GM21423 (cell line): ENCODE data around the gene EPS8L1.
"Not testable (repeated sequence)": the region's sequence is repeated elsewhere in the genome, so short reads cannot be mapped to it uniquely, and the experiment has no call there.

Experiments used
- ATAC-seq: cut with Tn5 transposase; IDR thresholded peaks from one replicate; pipeline ENCODE4 v1.9.1; 2021; ENCODE audit warnings: mild to moderate bottlenecking, moderate library complexity; ENCODE audit not compliant: unreplicated experiment

The EPS8L1 gene

DNA sequence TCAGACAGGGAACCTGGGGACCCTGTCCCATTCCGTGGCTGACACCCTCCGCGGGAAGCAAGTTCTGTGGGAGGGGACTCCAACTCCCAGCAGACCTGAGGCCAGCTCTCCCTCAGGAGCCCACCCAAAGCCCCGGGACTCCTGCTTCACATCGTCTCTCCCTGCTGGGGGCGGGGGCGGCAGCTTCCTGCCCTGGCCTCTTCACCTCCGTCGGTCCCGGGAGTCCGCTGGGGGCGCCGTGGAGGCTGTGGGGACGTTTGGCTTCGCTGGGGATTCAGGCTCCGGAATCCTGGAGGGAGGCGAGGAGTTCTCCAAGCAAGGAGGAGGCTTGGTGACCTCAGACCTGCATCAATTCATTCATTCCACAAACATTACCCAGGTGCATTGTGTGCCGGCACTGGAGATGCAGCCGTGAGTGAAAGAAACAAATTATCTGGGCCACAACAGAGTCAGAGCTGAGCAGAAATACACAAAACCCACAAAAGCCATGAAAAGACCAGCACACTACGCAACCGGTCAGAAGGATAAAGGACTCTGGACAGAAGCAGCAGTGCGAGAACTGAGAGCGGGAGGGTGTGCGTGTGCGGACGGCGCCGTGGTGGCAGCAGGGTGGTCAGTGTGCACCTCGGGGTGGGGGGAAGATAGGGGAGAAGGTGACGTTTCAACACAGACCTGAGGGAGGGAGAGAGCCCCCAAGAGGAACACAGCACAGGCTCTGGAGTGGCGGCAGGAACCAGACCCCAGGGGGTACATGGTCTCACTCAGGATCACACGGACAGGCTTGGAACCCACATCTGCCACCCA, 19.0 kb downstream of the EPS8L1 start:
- no peak for ATAC-seq

DNA sequence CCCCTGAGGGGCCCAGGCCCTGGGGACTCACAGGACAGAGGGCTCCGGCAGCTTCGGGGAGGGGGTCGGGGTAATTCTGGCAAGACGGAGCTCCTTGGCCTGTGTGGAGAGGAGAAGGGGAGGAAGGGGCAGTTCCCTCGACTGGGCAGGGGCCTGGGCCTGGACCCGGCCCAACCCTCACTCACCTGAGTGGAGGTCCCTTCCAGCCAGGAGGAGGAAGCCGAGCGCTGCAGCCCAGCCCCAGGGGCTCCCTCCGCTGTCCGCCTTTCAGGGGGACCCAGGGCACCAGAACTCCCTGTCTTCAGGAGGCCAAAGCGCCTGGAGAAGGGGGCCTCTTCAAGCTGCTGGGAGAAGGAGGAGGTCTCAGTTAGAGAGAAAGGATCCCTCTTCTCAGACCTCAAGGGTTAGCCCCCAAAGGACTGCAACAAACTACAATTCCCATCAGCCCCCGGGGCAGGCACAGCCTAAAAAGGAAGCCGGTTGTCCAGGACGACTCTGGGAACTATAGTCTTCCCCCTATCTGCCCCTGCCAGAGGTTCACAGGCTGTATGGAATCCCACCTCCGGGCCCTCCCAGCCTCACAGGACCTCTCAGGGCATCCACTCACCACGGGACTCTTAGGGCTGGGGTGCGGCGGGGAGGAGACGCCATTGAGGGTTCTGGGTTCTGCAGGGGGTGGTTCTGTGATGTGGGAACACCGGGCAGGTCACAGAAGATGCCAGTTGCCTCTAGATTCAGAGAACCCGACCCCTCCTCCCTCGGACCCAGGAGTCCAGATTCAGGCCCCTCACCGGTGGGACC, 19.8 kb downstream of the EPS8L1 start:
- no peak for ATAC-seq

DNA sequence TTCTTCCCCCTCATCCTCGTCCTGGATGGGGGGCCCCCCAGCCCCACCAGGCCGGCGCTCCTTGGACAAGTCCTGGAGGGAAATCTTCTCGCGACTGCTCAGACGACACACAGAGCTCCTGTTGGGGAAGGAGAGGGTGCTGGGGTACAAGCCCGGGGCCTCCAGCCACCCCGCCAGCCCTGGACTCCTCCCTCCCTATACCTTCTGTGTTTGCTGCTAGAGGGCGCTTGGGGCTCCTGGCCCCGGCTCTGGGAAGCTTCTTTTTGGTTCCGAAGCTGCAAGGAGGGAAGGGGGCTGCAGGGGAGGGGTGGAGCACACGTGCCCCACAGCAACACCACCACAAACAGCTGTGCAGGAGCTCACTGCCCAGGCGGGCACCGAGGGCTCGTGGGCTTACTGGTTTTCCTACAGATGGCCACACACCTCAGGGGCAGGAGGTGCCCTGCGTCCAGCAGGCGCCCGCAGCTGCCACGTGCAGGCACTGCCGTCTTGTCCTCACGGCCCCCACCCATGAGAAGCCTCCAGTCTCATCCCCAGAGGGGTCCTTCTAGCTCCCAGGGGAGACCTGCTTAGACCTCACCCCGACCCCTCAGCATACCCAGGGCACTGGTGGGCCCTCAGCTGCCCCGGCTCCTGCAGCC, 20.5 kb downstream of the EPS8L1 start:
- no peak for ATAC-seq

DNA sequence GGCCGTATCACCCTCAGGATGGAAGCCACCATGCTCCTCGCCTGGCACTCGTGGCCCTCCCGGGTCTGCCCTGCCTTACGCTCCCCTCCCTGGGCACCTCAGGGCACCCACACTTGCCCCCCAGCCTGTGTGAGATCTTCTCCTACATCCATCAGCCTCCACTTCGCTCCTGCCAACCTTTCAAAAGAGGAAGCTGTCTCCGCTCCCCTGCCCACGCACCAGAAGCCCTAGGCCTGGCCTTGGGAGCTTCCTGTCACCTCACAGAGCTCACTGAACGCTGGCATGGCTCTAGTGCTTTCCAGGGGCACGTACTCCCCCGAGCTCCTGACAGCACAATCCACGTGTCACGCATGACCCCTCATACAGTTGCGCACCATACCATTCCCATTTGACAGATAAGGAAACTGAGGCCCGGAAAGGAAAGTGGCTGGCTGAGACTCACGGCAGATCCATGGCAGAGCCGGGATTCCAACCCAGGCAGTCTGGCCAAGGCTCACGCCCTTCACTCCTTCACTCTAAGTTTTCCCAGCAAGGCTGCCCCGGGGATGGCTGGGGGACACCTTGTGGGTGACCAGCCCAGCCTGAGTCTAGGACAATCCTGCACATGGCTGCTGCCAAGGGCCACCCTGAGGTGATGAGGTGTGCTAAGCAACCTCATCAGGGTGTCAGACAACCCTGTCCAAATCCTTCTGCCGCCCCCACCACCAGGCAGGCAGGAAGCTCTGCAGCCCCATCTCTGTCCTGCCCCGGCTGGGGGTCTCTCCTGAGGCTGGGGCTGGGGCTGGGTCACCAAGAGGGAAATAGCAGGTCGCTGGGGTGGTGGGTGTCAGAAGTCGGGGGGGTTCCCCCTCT, 22.4 kb downstream of the EPS8L1 start:
- no peak for ATAC-seq

DNA sequence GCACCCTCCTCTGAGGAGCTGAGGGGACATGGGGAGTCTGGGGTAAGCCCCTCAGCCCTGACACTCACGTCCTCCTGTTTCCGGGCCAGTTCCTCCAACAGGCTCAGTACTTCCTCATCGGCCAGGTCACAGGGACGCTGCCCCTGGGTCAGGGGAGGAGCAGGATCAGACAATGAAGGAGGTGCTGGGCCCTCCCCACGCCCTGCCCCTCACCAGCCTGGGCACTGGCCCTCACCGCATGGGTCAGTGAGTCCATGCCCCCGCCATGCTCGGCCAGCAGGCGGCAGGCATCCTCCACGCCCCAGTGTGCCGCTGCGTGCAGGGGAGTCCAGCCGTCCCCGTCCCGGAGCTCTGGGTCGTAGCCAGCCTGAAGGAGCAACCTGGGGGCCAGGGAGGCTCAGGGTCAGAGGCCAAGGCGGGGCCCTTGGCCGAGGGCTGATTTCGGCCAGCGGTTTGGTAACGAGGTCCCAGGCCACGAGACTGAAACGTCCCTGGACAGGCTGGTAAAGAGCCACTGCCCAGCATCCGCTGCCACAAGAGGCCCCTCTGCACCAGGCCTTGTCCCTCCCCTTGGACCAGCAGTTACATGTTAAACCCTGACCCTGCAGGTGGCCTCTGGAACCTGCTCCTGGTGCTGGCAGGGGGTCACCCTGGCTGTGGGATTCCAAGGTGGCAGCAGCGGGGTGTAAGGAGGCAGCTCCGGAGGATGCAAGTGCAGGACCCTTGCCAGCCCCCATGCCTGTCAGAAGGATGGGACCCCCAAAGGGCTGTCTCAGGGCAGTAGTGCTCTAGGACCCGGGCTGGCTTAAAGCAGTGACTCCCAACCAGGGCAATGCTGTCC, 23.3 kb downstream of the EPS8L1 start:
- no peak for ATAC-seq

DNA sequence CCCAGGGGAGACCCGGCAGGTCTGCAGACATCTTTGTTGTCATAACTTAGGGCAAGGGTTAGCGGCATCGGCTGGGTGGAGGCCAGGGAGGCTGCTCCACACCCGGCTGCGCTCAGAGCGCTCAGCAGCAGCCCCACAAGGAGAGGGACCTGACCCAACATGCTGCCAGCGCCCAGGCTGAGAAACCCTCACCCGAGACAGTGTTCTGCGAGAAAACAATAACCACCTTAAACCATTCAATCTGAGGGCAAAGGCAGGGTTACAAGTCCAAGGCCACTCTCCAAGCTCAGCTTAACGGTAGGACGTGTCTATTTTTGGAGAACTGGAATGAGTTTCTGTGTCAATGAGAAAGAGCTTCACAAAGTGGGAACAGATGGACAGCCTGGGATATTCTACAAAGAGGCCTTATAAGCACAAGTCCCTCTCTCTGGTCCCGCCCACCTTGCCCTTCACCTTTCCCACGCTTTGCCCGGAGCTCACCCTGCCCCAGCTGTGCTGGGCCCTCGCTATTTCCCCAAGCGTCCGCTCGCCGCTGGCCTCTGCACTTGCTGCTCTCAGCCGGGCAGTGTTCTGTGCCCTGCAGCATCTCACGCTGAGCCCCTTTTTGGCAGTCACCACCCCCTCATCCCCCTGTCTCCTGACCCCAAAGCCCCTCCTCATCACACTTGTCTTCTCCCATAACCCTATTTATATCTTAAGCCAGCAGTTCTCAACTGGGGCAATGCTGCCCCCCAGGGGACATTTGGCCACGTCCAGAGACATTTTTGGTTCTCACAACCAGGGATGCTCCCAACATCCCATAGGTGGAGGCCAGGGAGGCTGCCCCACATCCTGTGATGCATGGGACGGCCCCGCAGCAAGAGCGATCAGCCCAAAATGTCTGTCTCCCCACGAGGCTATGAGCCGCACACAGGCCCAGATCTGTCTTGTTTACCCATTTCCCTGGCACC, 24.2 kb downstream of the EPS8L1 start:
- no peak for ATAC-seq

- no peak for ATAC-seq
These were observed 25.6 kb downstream of the EPS8L1 start for GRCh38 chr19:55101261-55101660.

DNA sequence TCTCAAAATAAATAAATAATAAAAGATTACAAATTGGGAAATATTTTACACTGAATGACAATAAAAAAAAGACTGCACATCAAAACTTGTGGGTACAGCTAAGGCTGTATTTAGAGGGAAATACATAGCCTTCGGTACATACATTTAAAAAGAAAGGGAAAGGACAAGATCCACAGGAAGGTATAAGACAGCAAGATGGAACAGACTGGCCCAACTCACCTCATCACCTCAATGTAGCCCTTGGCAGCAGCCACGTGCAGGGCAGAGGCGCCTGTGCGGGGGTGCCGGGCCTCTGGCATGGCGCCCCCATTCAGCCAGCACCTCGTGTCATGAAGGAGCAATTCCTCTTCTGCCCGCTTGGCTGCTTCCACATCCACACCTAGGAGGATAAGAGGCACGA, 27.5 kb downstream of the EPS8L1 start:
- no peak for ATAC-seq

DNA sequence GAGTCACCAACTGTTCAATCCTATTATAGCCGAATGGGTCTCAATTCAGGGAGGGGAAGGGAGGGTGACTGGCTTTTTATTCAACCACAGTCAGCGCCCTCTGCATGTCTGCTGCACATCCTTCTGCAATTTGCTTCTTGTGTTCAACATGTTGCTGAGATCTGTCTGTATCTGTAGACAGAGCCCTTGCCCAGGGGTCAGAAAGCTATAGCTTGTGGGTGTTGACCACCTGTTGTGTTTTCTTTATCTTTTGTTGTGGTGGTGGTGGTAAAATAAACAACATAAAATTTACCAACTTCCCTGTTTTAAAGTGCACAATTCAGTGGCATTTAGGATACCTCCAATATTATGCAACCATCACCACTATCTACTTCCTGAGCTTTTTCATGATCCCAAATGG, 29.6 kb downstream of the EPS8L1 start:
- no peak for ATAC-seq

GRCh38 chr19:55106591-55106990, 30.9 kb downstream of the EPS8L1 start:
- no peak for ATAC-seq

DNA sequence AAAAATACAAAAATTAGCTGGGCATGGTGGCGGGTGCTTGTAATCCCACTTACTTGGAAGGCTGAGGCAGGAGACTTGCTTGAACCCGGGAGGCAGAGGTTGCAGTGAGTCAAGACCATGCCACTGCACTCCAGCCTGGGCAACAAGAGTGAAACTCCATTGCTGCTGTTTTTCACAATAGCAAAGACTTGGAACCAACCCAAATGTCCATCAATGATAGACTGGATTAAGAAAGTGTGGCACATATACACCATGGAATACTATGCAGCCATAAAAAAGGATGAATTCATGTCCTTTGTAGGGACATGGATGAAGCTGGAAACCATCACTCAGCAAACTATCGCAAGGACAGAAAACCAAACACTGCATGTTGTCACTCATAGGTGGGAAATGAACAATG, 31.6 kb downstream of the EPS8L1 start:
- not testable (repeated sequence) for ATAC-seq

DNA sequence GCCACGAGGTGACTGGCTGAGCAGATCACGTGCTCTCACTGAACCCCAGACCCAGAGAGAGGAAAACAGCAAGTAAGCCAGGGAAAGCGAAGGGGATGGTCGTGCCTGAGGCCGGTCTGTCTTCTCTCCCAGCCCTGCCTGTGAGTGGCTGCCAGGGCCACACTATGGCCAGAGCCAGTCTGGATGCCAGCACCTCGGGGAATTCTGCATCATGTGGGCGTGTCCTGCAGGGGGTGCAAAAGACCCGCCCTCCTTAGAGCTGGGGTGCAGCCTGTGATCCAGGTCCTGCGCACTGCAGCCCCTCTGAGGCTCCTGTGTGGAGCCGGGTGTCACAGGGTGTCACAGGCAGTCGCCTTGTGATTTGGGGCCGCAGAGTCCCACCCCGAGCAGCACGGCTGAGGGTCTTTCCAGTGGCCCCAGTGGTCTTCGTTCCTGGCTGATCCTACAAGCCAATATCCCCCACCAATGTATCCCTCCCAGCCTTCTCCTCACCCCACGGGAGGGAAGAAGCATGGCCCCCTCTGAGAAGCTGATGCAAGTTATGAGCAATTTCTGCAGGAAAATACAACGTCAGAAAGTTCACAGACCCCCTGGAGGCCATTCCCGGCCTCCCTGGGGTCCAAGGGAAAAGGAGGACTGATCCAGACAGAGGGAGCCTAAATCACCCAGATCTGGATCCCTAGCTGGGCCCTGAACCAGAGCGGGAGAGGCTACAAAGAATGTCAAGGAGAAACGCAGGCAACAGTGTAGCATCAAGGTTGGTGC, 34.0 kb downstream of the EPS8L1 start:
- ATAC-seq: no peak

- ATAC-seq: no peak
These were observed 35.7 kb downstream of the EPS8L1 start for GRCh38 chr19:55111238-55111831.

GRCh38 chr19:55112246-55112776, 36.6 kb downstream of the EPS8L1 start:
- ATAC-seq: no peak

DNA sequence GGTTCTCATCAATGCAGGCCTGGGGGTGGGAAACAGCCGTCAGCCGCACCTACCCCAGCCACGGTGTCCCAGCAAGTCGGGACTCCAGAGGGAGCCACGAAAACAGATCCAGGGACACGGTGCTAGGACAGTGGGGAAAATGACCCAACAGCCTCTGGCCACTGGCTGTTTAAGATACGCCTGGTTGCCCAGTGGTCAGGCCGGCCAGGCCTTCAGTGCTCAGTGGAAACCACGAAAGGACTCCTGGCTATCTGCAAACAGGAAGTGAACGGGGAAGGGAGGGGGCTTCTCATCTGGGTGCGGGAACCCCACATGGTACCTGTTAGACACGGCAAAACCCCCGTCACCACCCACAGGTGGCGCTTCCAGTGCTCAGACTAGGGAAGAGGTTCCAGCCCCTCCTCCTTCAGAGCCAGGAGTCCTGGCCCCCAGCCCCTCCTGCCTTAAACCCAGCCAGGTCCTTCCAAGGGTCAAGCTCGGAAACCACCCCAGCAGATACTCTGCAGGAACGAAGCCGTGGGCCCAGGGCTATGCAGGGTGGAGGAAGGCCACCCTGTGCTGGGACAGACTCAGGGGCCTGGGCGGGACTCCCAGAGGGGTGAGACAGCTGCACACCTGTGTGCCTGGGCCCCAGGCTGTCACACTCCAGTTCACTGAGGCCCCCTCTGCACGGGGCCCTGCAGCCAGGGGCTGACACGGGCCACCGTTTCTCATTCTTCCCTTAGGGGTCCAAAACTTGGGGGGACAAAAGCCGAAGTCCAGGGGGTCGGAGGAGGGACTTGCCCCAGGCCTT, 37.3 kb downstream of the EPS8L1 start:
- ATAC-seq: no peak

DNA sequence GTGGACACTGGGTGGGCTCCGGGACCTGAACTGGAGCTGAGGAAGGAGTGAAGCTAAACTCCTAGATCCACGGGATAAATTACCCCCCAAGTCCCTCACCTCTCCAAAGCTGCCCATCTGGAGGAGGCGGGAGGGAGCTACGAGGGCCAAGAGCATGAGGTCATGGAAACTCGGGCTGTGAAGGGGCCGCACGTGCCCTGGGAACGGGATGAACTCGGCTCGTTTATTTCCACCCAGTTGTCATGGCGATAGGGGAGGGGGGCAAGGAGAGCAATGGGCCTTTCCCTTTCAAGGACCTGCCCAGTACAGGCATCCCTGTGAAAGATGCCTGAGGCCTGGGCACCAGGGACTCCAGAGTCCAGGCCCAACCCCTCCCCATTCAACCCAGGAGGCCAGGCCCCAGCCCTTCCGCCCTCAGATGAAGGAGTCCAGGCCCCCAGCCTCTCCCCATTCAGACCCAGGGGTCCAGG, 37.9 kb downstream of the EPS8L1 start:
- ATAC-seq: no peak
